Stimulated activated CD4-positive, alpha-beta T cell treated with anti-CD3 and anti-CD28 coated beads, Interleukin-12 subunit alpha, Interleukin-12 subunit beta, amount 100 ng/mL, for 4 hours (primary cell): ENCODE results near the gene CD300H.

ENCODE experiments used
- DNase-seq: peaks from one replicate; pipeline ENCODE4 v3.0.0-alpha.2; 2020

Gene CD300H

GRCh38 chr17:74567397-74567796 is at the start of gene CD300H:
Gene CD300H (minus strand): TSS chr17:74567509.
- no peak for DNase-seq

- DNase-seq, result no peak
Observed at GRCh38 chr17:74616696-74617095, 49.4 kb upstream of the CD300H start.

GRCh38 chr17:74612046-74612445 is 44.7 kb upstream of the CD300H start:
- no peak for DNase-seq

- DNase-seq, result no peak
Observed at GRCh38 chr17:74610108-74610507, 42.8 kb upstream of the CD300H start.

- no peak for DNase-seq
Observed at GRCh38 chr17:74608511-74608910, 41.2 kb upstream of the CD300H start.

- DNase-seq, result no peak
Observed at GRCh38 chr17:74607221-74607620, 39.9 kb upstream of the CD300H start.

GRCh38 chr17:74606050-74606449 is 38.7 kb upstream of the CD300H start:
- no peak for DNase-seq

GRCh38 chr17:74605361-74605760 is 38.1 kb upstream of the CD300H start:
- no peak for DNase-seq

- no peak for DNase-seq
Observed at GRCh38 chr17:74604761-74605160, 37.5 kb upstream of the CD300H start.

- no peak for DNase-seq
Observed at GRCh38 chr17:74604200-74604599, 36.9 kb upstream of the CD300H start.

- no peak for DNase-seq
Observed at GRCh38 chr17:74603746-74604145, 36.4 kb upstream of the CD300H start.

- DNase-seq, result no peak
Observed at GRCh38 chr17:74603037-74603635, 35.8 kb upstream of the CD300H start.

- DNase-seq, result no peak
Observed at GRCh38 chr17:74601944-74602572, 34.7 kb upstream of the CD300H start.

GRCh38 chr17:74599448-74599939 is 32.2 kb upstream of the CD300H start:
- DNase-seq, result no peak

- DNase-seq, result no peak
Observed at GRCh38 chr17:74599023-74599399, 31.7 kb upstream of the CD300H start.

- no peak for DNase-seq
Observed at GRCh38 chr17:74598346-74599022, 31.2 kb upstream of the CD300H start.

GRCh38 chr17:74597069-74597790 is 29.9 kb upstream of the CD300H start:
- no peak for DNase-seq

- DNase-seq, result no peak
Observed at GRCh38 chr17:74595037-74595750, 27.9 kb upstream of the CD300H start.

- DNase-seq, result no peak
Observed at GRCh38 chr17:74592087-74592990, 25.0 kb upstream of the CD300H start, which contains the start of gene CD300LD. Gene CD300LD (minus strand): TSS chr17:74592283. CDS start chr17:74592202, 81 bp downstream.

GRCh38 chr17:74591503-74591902 is 24.2 kb upstream of the CD300H start:
- no peak for DNase-seq

- no peak for DNase-seq
Observed at GRCh38 chr17:74585711-74586110, 18.4 kb upstream of the CD300H start.
